NCI-H146 treated with DMSO at 0.1 percent for 48 hours (cell line): ENCODE results near the gene RIPK4.

Source experiments
- DNase-seq: peaks from one replicate; lab custom pipeline; 2025; ENCODE audit not compliant: unreplicated experiment; lab: John Stamatoyannopoulos, UW

RIPK4 gene

GRCh38 chr21:41755258-41755933, 11.5 kb downstream of the RIPK4 start:
- DNase-seq = no peak

DNA sequence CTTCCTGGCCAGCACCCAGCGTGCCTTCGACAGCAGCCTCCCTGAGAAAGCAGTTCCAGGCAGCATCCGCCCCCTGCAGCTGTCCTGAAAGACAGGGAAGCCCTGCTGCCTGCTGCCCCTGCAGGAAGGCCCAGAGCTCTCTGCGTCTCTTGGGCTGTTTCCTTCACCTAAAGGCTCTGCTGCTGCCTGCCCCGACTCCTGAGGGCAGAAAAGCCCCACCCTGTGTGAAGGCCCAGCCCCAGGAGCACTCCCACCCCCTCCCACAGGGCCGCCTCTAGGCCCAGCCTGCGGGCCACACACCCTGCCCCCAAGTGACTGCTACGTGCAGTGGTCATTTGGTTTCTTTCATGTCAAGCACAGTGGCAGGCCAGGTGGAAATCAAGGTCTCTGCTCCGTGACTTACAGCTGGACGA, 12.4 kb downstream of the RIPK4 start:
- DNase-seq = no peak

DNA sequence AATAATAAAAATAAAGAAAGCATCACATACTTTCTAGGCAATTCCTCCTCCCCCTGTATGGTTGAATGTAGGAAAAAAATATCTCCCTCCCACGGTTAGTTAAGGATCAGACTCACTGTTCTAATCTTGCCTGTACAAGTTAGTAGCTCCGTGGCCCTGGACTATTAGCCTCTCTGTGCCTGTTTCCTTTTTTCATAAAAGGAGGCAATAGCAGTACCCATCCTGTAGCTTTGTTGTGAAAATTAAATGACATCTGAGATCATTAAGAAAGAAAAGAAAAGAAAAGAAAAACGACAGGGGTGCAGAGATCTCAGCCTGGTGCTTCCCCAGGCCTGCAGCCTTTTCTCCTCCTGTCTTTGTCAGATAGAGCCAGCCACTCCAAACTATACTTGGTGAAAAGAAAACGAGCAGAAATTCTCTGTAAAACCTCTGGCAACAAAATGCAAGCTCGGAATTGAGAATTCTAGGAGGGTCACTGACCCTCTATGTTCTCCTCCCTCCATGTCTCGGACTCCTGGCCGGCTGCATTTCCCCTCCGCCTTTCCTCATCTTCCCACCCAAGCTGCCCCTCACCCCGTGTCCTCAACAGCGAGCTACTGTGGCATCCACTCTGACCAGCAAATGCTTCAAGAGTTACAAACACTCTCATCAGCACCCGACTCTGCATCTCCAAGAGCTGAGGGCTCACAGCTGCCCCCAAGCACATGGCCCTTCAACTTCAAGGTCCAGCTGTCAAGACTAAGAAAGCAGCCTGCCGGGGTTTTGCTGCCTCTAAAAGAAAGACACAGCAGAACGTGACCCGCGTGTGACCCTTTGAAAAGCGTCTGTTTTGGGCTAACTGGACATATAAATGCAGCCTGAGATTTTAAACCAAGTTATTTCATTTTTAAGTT, 13.6 kb downstream of the RIPK4 start:
- DNase-seq = no peak

DNA sequence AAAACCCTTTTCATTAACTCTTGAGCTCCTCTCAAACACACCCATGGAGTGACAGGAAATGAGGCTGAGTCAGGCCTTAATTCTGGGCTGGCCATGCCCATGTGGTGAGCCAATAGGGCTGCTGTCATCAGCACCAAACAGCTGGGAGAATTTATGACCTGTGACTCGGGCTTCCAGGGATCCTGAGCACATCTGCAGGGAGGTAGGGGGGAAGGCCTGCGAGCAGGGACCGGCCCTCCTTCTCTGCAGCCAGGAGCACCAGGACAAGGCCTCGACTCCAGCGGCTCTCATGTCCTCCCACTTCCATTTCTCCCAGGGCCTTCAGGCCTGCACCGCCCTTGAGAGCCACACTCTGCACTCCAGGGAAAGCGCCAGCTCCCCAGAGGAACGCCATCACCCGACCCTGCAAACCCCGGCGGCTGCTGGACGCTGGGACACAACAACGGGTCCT, 14.6 kb downstream of the RIPK4 start:
- no peak for DNase-seq

DNA sequence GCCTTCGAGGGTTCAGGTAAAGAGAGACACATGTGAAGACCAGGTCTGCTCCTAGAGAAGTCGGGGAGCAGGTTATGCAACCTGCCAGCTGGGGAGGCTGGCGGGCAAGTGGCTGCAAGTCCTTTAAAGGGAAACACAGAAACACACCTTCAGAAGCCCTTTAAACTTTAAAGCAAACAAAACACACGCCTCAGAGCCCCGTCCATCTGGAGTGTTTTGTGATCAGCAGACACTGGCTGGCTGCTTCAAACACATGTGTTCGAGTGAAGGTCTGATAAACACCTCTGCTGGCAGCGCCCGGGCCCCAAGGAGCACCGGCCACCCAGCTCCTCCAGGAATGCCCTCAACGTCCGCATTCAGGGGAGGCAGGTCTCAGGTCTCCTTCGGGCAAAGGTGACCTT, 15.2 kb downstream of the RIPK4 start:
- DNase-seq = no peak

- DNase-seq = no peak
Measured at GRCh38 chr21:41750532-41751151, 16.2 kb downstream of the RIPK4 start.

- DNase-seq = no peak
Measured at GRCh38 chr21:41750051-41750450, 16.8 kb downstream of the RIPK4 start.

DNA sequence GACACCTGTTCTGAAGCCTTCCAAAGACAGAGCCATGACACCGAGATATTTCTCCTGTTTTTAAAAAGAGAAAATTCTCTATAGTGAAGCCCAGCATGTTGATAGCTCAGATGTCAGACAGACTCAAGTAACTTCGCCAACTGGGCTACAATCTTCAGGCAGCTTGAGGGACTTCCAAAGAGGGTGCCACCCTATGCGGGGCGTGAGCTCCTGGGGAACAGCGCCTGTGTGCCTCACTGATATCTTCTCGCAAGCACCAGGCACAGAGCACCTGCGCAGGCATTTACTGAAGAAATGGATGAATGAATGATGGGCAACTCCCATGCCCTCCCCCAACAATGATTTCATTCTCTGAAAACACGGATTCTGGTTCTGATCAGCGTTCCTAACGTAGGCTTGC, 17.6 kb downstream of the RIPK4 start:
- no peak for DNase-seq

GRCh38 chr21:41747943-41748738, 18.7 kb downstream of the RIPK4 start:
- no peak for DNase-seq

- DNase-seq = no peak
Measured at GRCh38 chr21:41746744-41747006, 20.2 kb downstream of the RIPK4 start.

DNA sequence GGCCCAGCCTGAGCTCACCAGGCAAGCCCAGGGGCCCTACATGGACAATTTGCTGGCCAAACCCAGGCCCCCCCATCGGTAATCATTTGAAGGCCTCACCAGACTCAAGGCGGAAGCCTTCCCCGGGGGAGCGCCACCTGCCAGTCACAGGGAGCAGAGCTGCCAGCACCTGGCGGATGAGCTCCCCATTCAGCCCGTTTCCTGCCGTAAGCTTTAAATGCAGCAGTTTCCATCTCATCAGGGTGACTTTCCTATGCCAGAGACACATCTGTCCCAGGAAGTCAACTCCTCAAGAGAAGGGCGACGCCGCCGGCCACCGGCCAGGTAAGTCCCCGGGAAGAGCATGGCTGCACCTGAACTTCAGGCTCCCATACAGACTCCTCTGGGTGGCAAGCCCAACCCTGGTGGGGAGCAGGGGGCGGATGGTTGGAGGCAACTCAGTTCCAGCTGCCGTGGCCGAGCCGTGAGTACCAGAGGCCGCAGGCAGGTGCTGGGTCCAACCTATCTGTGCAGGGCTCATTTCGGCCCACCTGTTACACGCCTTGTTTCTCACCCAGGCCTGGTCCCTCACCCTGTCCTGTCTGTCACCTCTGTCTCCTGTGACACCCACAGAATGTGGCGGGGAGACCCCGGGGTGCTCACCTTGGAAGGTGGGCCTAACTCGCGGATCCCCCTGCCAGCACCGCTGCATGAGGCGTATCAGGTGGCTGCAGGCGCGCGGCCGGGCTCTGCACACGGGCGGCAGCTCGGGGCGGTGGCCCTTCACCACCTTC, 20.7 kb downstream of the RIPK4 start:
- DNase-seq = no peak

DNA sequence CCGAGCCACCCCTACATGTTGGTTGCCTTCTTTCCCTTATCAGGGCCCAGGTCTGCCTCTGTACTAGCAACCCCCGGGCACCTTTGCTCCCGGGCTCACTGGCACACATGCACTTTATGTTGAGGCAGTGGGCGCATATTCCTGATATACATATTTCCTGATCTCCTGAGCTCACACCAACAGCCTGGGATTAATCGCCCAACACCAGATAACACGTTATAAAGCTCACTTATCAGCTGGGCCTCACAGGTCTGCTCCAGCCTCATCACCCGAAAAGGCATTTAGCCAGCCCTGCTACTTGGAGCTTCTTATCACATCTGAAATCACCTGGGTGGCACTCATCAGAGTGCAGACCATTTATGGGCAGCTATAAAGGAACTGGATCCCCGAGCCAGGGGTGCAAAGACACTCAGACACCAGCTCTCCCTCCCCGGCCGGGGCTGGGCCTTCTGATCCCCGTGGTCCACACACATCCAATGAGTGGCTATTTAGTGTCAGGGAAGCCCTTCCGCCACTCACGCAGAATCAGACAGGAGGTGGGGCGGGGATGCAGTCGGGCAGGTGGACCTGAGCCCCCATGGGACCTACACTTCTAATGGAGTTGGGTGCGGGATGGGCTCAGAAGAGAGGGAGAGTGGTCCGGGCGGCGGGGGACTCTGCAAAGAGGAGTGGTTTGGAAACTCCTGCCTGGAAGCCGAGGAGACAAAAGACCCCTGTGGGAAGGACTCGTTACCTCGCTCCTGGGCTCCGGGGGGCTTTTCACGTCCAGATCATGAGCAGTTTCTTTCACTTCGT, 21.6 kb downstream of the RIPK4 start:
- no peak for DNase-seq

DNA sequence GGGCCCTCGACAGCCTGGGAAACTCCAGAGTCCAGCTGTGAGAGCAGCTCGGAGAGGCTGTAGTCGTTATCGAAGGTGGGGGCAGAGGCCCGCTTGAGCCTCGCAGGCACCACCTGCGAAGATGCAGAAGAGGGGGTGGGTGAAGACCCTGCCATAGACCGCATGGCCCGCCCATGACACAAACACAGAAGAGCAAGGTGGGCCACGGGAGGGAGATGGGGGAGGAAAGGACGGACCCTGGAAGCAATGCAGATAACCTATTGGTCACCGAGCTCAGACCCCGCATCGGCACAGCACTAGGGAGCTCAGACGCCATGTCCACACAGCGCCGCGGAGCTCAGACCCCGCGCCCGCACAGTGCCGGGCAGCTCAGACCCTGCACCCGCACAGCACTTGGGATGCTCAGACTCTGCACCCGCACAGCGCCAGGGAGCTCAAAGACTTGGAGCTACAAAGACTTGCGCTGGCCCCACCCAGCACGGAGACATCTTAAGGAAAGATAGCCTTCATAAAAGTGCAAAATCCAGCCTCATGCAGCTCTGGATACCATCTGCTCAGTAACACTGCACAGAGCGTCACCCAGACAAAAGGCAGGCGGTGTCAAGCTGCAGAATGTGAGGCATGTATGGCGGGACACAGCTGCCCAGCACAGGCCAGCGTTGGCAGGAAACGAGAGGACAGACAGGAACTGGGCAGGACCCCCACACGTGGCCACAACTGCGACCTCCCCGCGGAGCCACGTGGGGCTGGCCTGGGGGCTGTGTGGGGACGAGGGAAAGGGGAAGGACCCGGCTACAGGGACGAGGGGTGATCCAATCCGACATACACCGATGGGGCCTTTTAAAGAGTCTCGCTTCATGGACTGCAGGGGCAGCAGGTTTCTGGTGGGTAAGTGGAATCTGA, 22.6 kb downstream of the RIPK4 start:
- DNase-seq = no peak

- DNase-seq = no peak
Measured at GRCh38 chr21:41743321-41744027, 23.4 kb downstream of the RIPK4 start.

- no peak for DNase-seq
Measured at GRCh38 chr21:41742073-41742875, 24.6 kb downstream of the RIPK4 start.

- no peak for DNase-seq
Measured at GRCh38 chr21:41741253-41742072, 25.4 kb downstream of the RIPK4 start.
